LNCaP clone FGC (cell line): Measurements from ENCODE around the gene FAM186B.

Experiments
- DNase-seq: peaks from one replicate; pipeline ENCODE4 v3.0.0-alpha.2; 2011; ENCODE audit warnings: low read depth
- H3K4me3 ChIP-seq: 2 replicates; pipeline ENCODE4 v1.5.1; 2011; ENCODE audit warnings: mild to moderate bottlenecking, low read depth, low read length, control low read depth
- CTCF ChIP-seq: IDR thresholded peaks from 2 replicates; pipeline ENCODE4 v1.5.1; 2012; ENCODE audit warnings: mild to moderate bottlenecking; ENCODE audit not compliant: control insufficient read depth, insufficient read depth; ENCODE audit errors: extremely low read depth

FAM186B gene

GRCh38 chr12:49635036-49635435 is 29.6 kb upstream of the FAM186B start:
- TF ChIP-seq CTCF: no peak
- DNase-seq: no peak
- H3K4me3 ChIP-seq: no peak overlapping the region

- H3K4me3 ChIP-seq: no peak overlapping the region
- no peak for DNase-seq
- TF ChIP-seq CTCF: no peak
Observed at GRCh38 chr12:49633703-49634345, 28.4 kb upstream of the FAM186B start.

GRCh38 chr12:49632986-49633702 is 27.7 kb upstream of the FAM186B start:
- DNase-seq: no peak
- no peak overlapping the region for H3K4me3 ChIP-seq
- TF ChIP-seq CTCF: no peak

- DNase-seq: no peak
- TF ChIP-seq CTCF: no peak
- H3K4me3 ChIP-seq: no peak overlapping the region
Observed at GRCh38 chr12:49632401-49632800, 27.0 kb upstream of the FAM186B start.

- TF ChIP-seq CTCF: no peak
- no peak for DNase-seq
Observed at GRCh38 chr12:49631336-49631907, 26.0 kb upstream of the FAM186B start.

GRCh38 chr12:49627752-49628360 is 22.4 kb upstream of the FAM186B start:
- no peak overlapping the region for H3K4me3 ChIP-seq
- TF ChIP-seq CTCF: no peak
- DNase-seq: no peak

More at GRCh38 chr12:49631336-49631907, 26.0 kb upstream of the FAM186B start:
- H3K4me3 ChIP-seq: no peak overlapping the region
